ENCODE measurements around the gene OXCT2.

GRCh38 chr1:39726600-39726999 lies 44.5 kb downstream of the OXCT2 start:
- no peak for TF ChIP-seq CTCF (IDR thresholded peaks at IDR 0.05; ENCODE audit: poor library complexity)
- no peak for TF ChIP-seq EZH2 (IDR thresholded peaks at IDR 0.05; ENCODE audit: borderline replicate concordance)
- TF ChIP-seq EZH2phosphoT487 (IDR thresholded peaks at IDR 0.05; ENCODE audit: low read depth, severe bottlenecking, unreplicated experiment): no peak
